ENCODE results near the gene FLG2. TPM values are rescaled to one million over a fixed set of nuclear protein-coding genes. Genes with fewer than 3 reads are reported as not detected.

FLG2 gene
- total RNA-seq, result under 1 TPM; 0.08 to 0.31 TPM
- 0.03 TPM for polyA plus RNA-seq (ENCODE audit: insufficient read depth, low read depth, low replicate concordance)
- long read RNA-seq, donor 1, result 0 reads
- long read RNA-seq, donor 2, result 0 reads

- Histone ChIP-seq H3K36me3 (ENCODE audit: low read depth, missing control alignments) (no peaks in the 10 kb centered on the region), H3K4me3 (no peak within 1 kb of the TSS), H3K27me3 (no peaks in the 10 kb centered on the region), H3K4me1 (no peaks in the 10 kb centered on the region), H3K9me3 (no peaks in the 10 kb centered on the region), H3K27ac (no peak within 1 kb of the TSS)
- WGBS, 2 donors, result 86 to 97% methylated on average over 2 of the region's 2 CpGs
- DNase-seq, result no peak
- intact Hi-C loops (cut with DNase I; ENCODE audit: low total_unique reads), result no loop called here
- no peak for TF ChIP-seq CTCF (IDR thresholded peaks at IDR 0.05)
- TF ChIP-seq POLR2A (IDR thresholded peaks at IDR 0.05), result no peak
Observed at GRCh38 chr1:152359906-152360305, at the start of gene FLG2. Gene FLG2, minus strand, starts transcription at chr1:152360006. Its CDS starts 1,122 bp downstream, at chr1:152358884.

- intact Hi-C loops (cut with DNase I; ENCODE audit: low total_unique reads), result no loop called here
- Histone ChIP-seq H3K4me1 (no peaks in the 10 kb centered on the region), H3K27me3 (no peaks in the 10 kb centered on the region), H3K4me3 (no peak overlapping the region), H3K9me3 (no peaks in the 10 kb centered on the region), H3K27ac (no peak overlapping the region), H3K36me3 (ENCODE audit: low read depth, missing control alignments) (no peaks in the 10 kb centered on the region)
- no peak for TF ChIP-seq CTCF (IDR thresholded peaks at IDR 0.05)
- no peak for TF ChIP-seq POLR2A (IDR thresholded peaks at IDR 0.05)
- no peak for DNase-seq
- 92 to 93% methylated on average over 4 of the region's 4 CpGs for WGBS, 2 donors
Observed at GRCh38 chr1:152408664-152409063, 48.9 kb upstream of the FLG2 start.

- 38 to 59% methylated on average over 7 to 8 of the region's 8 CpGs for WGBS, 2 donors
- no peaks in the 10 kb centered on the region for H3K9me3 ChIP-seq
- TF ChIP-seq CTCF (IDR thresholded peaks at IDR 0.05) (no peak), POLR2A (IDR thresholded peaks at IDR 0.05) (no peak)
- no peak overlapping the region for H3K27ac ChIP-seq
- H3K4me3 ChIP-seq, result no peak overlapping the region
- no peak for DNase-seq
- no peaks in the 10 kb centered on the region for H3K27me3 ChIP-seq
- intact Hi-C loops (cut with DNase I; ENCODE audit: low total_unique reads), result no loop called here
- H3K4me1 ChIP-seq, result no peaks in the 10 kb centered on the region
- no peaks in the 10 kb centered on the region for H3K36me3 ChIP-seq (ENCODE audit: low read depth, missing control alignments)
Observed at GRCh38 chr1:152398812-152399698, 39.2 kb upstream of the FLG2 start.

GRCh38 chr1:152397474-152397873, 37.7 kb upstream of the FLG2 start:
- WGBS, 2 donors, result 70 to 87% methylated on average over 5 of the region's 5 CpGs
- no peak for DNase-seq

More at GRCh38 chr1:152397474-152397873, 37.7 kb upstream of the FLG2 start:
- intact Hi-C loops (cut with DNase I; ENCODE audit: low total_unique reads), result no loop called here
- Histone ChIP-seq H3K4me3 (no peak overlapping the region), H3K36me3 (ENCODE audit: low read depth, missing control alignments) (no peaks in the 10 kb centered on the region), H3K4me1 (no peaks in the 10 kb centered on the region), H3K27ac (no peak overlapping the region), H3K9me3 (no peaks in the 10 kb centered on the region), H3K27me3 (no peaks in the 10 kb centered on the region)
- TF ChIP-seq CTCF (IDR thresholded peaks at IDR 0.05), result no peak
- no peak for TF ChIP-seq POLR2A (IDR thresholded peaks at IDR 0.05)
